SJSA1 (cell line): ENCODE data around the gene HDDC3. TPM values are rescaled to one million over a fixed set of nuclear protein-coding genes. Genes with fewer than 3 reads are reported as not detected.

ENCODE experiments used
- DNase-seq, 2 experiments: peaks; one replicate each; pipeline ENCODE4 v3.0.0-alpha.2; 2015 to 2020; ENCODE audit warnings: low spot score in 2 of 2, low read depth in 1 of 2
- H3K27ac ChIP-seq: fragments of 250-450 bp; sonication (Bioruptor Pico); 2 replicates; pipeline ENCODE4 v1.5.1; 2020; ENCODE audit warnings: mild to moderate bottlenecking, moderate library complexity
- H3K27me3 ChIP-seq: fragments of 250-450 bp; sonication (Bioruptor Pico); replicated peaks from 2 replicates; pipeline ENCODE4 v1.5.1; 2020; ENCODE audit warnings: mild to moderate bottlenecking, moderate library complexity
- H3K36me3 ChIP-seq: fragments of 250-450 bp; sonication (Bioruptor Pico); 2 replicates; pipeline ENCODE4 v1.5.1; 2020; ENCODE audit warnings: mild to moderate bottlenecking
- H3K4me1 ChIP-seq: fragments of 250-450 bp; sonication (Bioruptor Pico); replicated peaks from 2 replicates; pipeline ENCODE4 v1.6.1; 2021; ENCODE audit warnings: mild to moderate bottlenecking
- H3K4me3 ChIP-seq: fragments of 250-450 bp; sonication (Bioruptor Pico); 2 replicates; pipeline ENCODE4 v1.5.1; 2020; ENCODE audit warnings: mild to moderate bottlenecking
- H3K9me3 ChIP-seq: fragments of 250-450 bp; sonication (Bioruptor Pico); replicated peaks from 2 replicates; pipeline ENCODE4 v1.5.1; 2020; ENCODE audit warnings: mild to moderate bottlenecking
- total RNA-seq: library from RNA; depleted of rRNA; stranded (reverse); fragments of >200 nt; shearing (Covaris generic); gene quantifications from 2 replicates; pipeline ENCODE4 v1.2.3, GENCODE V29; 2014

The HDDC3 gene
- total RNA-seq, 1 experiment from 2014 or later: 10.0 TPM

DNA sequence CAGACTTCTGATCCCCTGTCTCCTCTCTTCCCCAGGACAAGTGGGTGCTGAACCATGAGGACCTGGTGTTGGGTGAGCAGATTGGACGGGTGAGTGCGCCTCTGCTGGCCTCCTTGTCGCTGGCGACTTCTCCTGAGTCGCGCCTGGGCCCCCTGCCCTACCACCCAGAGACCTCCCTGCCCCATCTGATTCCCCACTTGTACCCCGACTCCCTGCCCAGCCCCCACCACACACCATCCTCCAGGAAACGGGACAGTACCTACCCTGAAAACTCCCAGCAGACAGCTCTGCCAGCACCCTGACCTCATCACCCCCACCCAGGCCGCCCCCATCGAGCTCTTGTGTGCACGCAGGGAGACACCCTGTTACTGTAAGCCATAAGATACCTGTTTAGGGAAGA, 40.3 kb downstream of the HDDC3 start:
- no peaks in the 10 kb centered on the region for H3K36me3 ChIP-seq
- no peak overlapping the region for H3K27ac ChIP-seq
- no peaks in the 10 kb centered on the region for H3K9me3 ChIP-seq

DNA sequence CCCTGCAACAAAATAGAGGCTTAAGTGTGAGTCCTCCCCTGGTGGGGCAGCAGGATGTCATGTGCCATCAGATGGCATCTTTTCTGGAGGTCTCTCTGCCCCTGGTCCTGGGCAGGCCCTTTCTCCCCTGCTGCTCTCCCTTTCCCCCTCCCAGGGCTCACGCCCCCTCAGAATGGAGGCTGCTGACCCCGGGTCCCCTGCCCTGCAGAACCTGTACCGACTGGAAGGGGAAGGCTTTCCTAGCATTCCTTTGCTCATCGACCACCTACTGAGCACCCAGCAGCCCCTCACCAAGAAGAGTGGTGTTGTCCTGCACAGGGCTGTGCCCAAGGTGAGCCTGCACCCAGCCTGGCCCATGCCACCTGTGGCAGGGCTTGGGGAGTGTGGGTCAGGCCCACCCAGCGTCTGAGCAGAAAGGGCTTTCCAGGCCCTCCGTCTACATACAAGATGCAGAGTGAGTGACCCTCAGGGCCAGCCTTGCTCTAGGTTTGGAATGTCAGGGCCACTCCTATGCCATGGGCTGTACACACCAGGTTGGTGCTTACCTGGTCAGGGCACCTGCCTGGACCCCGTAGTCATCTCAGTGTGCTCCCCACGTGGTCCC, 40.9 kb downstream of the HDDC3 start:
- Histone ChIP-seq H3K27ac (no peak overlapping the region), H3K27me3 (no peaks in the 10 kb centered on the region), H3K4me1 (no peaks in the 10 kb centered on the region), H3K9me3 (no peaks in the 10 kb centered on the region), H3K36me3 (no peaks in the 10 kb centered on the region), H3K4me3 (no peak overlapping the region)
- DNase-seq: no peak

More for the DNA sequence above, 40.3 kb downstream of the HDDC3 start:
- Histone ChIP-seq H3K4me3 (no peak overlapping the region), H3K4me1 (no peaks in the 10 kb centered on the region), H3K27me3 (no peaks in the 10 kb centered on the region)
- DNase-seq: no peak

GRCh38 chr15:90890839-90891238, 41.5 kb downstream of the HDDC3 start:
- H3K4me1 ChIP-seq: peaks cover 6% of the 10 kb centered on the region
- H3K36me3 ChIP-seq: no peaks in the 10 kb centered on the region
- DNase-seq: no peak
- no peaks in the 10 kb centered on the region for H3K9me3 ChIP-seq
- H3K4me3 ChIP-seq: no peak overlapping the region
- H3K27ac ChIP-seq: no peak overlapping the region
- H3K27me3 ChIP-seq: no peaks in the 10 kb centered on the region

DNA sequence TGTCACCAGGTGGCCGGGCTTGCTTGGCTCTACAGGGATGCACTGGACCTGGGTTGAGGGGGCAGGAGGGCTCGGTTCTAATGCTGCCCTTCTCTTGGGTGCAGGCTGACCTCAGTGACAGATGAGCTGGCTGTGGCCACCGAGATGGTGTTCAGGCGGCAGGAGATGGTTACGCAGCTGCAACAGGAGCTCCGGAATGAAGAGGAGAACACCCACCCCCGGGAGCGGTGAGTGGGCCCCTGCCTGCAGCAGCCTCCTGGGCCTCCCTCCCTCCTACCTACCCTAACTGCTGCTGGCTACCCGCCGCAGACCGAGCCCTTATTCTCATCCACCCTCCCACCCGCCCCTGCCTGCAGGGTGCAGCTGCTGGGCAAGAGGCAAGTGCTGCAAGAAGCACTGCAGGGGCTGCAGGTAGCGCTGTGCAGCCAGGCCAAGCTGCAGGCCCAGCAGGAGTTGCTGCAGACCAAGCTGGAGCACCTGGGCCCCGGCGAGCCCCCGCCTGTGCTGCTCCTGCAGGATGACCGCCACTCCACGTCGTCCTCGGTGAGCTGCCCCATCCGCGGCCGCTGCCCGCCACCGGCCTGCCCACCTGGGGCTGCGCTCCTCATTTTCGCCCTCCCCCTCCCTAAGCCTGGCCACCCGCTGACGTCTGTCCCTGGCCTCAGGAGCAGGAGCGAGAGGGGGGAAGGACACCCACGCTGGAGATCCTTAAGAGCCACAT, 42.5 kb downstream of the HDDC3 start:
- Histone ChIP-seq H3K36me3 (no peaks in the 10 kb centered on the region), H3K4me3 (no peak overlapping the region), H3K4me1 (peaks cover 10% of the 10 kb centered on the region), H3K27ac (no peak overlapping the region), H3K9me3 (no peaks in the 10 kb centered on the region), H3K27me3 (no peaks in the 10 kb centered on the region)
- DNase-seq: no peak

- Histone ChIP-seq H3K36me3 (no peaks in the 10 kb centered on the region), H3K27ac (no peak overlapping the region), H3K27me3 (no peaks in the 10 kb centered on the region), H3K9me3 (no peaks in the 10 kb centered on the region), H3K4me1 (peaks cover 10% of the 10 kb centered on the region), H3K4me3 (no peak overlapping the region)
- no peak for DNase-seq
Measured at GRCh38 chr15:90889313-90889730, 43.0 kb downstream of the HDDC3 start.

- H3K36me3 ChIP-seq: peaks cover 12% of the 10 kb centered on the region
Measured at GRCh38 chr15:90887037-90887481, 45.3 kb downstream of the HDDC3 start.

DNA sequence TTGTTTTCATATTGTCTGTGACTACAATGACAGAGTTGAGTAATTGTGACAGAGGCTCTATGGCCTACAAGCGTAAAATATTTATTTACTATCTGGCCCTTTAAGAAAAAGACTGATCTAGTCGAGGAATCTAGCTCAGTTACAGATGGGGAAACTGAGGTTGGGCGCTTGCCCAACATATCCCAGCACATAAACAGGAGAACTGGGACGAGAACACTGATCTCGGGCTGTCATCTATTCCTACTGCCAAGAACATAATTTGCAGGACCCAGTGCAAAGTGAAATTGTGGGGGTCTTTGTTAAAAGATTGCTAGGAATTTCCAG, 46.1 kb downstream of the HDDC3 start:
- peaks cover 10% of the 10 kb centered on the region for H3K4me1 ChIP-seq
- H3K36me3 ChIP-seq: peaks cover 20% of the 10 kb centered on the region
- no peak overlapping the region for H3K4me3 ChIP-seq
- no peak for DNase-seq
- H3K27me3 ChIP-seq: no peaks in the 10 kb centered on the region
- no peak overlapping the region for H3K27ac ChIP-seq
- no peaks in the 10 kb centered on the region for H3K9me3 ChIP-seq

More at GRCh38 chr15:90887037-90887481, 45.3 kb downstream of the HDDC3 start:
- Histone ChIP-seq H3K4me1 (peaks cover 10% of the 10 kb centered on the region), H3K9me3 (no peaks in the 10 kb centered on the region), H3K4me3 (no peak overlapping the region), H3K27me3 (no peaks in the 10 kb centered on the region), H3K27ac (no peak overlapping the region)
- no peak for DNase-seq

- H3K4me3 ChIP-seq: no peak overlapping the region
- H3K36me3 ChIP-seq: peaks cover 26% of the 10 kb centered on the region
- no peaks in the 10 kb centered on the region for H3K9me3 ChIP-seq
- DNase-seq: peak; percentile 75 to 76
- no peak overlapping the region for H3K27ac ChIP-seq
- peaks cover 10% of the 10 kb centered on the region for H3K4me1 ChIP-seq
- no peaks in the 10 kb centered on the region for H3K27me3 ChIP-seq
Measured at GRCh38 chr15:90885432-90886290, 46.7 kb downstream of the HDDC3 start.

DNA sequence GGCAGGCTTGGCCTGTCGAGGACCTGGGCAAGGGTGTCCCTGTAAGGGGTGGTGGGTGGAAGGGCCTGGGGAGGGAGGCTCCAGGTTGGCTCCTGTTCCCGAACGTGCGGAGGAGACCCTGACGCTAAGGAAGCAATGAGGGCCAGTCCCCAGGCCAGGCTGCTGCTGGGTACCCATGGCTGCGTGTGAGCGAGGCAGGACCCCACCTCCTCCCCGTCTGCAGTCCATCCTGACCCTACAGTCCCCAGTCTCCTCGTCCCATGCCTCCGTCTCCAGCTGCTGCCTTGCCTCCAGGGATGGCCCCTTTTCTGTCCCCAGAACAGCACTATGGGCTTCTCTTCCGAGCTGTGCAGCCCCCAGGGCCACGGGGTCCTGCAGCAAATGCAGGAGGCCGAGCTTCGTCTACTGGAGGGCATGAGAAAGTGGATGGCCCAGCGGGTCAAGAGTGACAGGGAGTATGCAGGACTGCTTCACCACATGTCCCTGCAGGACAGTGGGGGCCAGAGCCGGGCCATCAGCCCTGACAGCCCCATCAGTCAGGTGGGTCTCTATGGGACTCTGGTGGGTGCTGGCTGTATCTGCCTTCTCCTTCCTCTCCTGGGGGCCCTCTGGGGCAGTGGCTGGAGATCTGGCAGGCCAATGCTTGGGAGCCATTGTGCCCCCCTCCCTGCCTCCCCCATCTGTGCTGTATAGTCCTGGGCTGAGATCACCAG, 47.5 kb downstream of the HDDC3 start:
- Histone ChIP-seq H3K27ac (no peak overlapping the region), H3K4me3 (no peak overlapping the region), H3K27me3 (no peaks in the 10 kb centered on the region), H3K36me3 (peaks cover 34% of the 10 kb centered on the region), H3K4me1 (peaks cover 10% of the 10 kb centered on the region), H3K9me3 (no peaks in the 10 kb centered on the region)
- no peak for DNase-seq

GRCh38 chr15:90883976-90884718, 48.2 kb downstream of the HDDC3 start, which contains the start of gene FES:
FES (plus strand) TSS chr15:90884504; CDS start chr15:90885046, 542 bp downstream.
- Histone ChIP-seq H3K4me3 (no peak within 1 kb of the TSS), H3K36me3 (peaks cover 41% of the 10 kb centered on the region), H3K27ac (no peak within 1 kb of the TSS), H3K9me3 (no peaks in the 10 kb centered on the region), H3K27me3 (no peaks in the 10 kb centered on the region), H3K4me1 (peaks cover 10% of the 10 kb centered on the region)
- DNase-seq: no peak

DNA sequence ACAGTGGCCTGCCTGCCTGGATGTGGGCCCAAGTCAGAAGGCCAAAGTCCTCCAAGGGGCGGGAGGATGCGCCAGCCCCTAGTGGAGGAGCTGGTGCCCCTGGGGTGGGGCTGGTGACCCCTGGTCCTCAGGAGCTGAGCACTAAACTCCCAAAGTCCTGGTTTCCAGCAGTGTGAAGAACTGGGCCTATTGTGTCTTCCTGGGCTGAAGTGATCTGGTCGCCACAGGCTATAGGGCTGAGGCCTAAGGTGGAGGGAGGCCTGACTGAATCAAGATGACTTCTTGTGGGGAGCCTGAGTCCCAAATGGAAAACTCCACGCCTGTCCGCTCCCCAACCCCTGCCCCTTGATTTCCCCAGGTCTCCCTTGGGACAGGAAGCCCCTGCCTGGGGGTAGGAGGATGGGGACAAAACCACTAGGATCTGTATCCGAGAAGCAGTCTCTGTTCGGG, 48.8 kb downstream of the HDDC3 start:
- Histone ChIP-seq H3K4me3 (no peak overlapping the region), H3K27me3 (no peaks in the 10 kb centered on the region), H3K4me1 (peaks cover 10% of the 10 kb centered on the region), H3K27ac (no peak overlapping the region), H3K36me3 (peaks cover 47% of the 10 kb centered on the region), H3K9me3 (no peaks in the 10 kb centered on the region)
- DNase-seq: no peak

DNA sequence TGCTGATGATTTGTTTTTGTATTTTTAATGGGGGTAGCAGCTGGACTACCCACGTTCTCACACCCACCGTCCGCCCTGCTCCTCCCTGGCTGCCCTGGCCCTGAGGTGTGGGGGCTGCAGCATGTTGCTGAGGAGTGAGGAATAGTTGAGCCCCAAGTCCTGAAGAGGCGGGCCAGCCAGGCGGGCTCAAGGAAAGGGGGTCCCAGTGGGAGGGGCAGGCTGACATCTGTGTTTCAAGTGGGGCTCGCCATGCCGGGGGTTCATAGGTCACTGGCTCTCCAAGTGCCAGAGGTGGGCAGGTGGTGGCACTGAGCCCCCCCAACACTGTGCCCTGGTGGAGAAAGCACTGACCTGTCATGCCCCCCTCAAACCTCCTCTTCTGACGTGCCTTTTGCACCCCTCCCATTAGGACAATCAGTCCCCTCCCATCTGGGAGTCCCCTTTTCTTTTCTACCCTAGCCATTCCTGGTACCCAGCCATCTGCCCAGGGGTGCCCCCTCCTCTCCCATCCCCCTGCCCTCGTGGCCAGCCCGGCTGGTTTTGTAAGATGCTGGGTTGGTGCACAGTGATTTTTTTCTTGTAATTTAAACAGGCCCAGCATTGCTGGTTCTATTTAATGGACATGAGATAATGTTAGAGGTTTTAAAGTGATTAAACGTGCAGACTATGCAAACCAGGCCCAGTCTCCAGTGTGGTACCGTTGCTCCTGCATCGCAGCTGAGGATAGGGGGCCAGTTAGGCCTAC, 49.4 kb downstream of the HDDC3 start:
- H3K4me1 ChIP-seq: peaks cover 10% of the 10 kb centered on the region
- no peak for DNase-seq

More for the DNA sequence above, 49.4 kb downstream of the HDDC3 start:
- H3K36me3 ChIP-seq: peaks cover 53% of the 10 kb centered on the region
- no peak overlapping the region for H3K27ac ChIP-seq
- H3K4me3 ChIP-seq: no peak overlapping the region
- H3K27me3 ChIP-seq: no peaks in the 10 kb centered on the region
- H3K9me3 ChIP-seq: no peaks in the 10 kb centered on the region
